Gastroesophageal sphincter (tissue), 4 donors: ENCODE results near the gene DHX35. TPM values are rescaled to one million over a fixed set of nuclear protein-coding genes. Genes with fewer than 3 reads are reported as not detected.

Experiments used
- ATAC-seq: fragments of 150-250 bp; one replicate; pipeline ENCODE4 v1.9.1; 2016; ENCODE audit warnings: mild to moderate bottlenecking, moderate library complexity
- H3K27ac ChIP-seq, 4 donors: fragments of 200-600 bp; sonication (generic) in 3 of 4; 1 replicate in 3 of 4; 2 replicates in 1 of 4; pipeline ENCODE4 v1.5.1; 2016 to 2019
- H3K27me3 ChIP-seq: fragments of 200-600 bp; sonication (generic); one replicate; pipeline ENCODE4 v1.5.1; 2019
- H3K36me3 ChIP-seq, 2 donors: fragments of 200-600 bp; sonication (generic); one replicate each; pipeline ENCODE4 v1.5.1; 2019; ENCODE audit warnings: control low read depth in 1 of 2
- H3K4me1 ChIP-seq, 3 donors: fragments of 200-600 bp; sonication (generic); 1 replicate in 2 of 3; 2 replicates in 1 of 3; pipeline ENCODE4 v1.5.1; 2016 to 2019; ENCODE audit warnings: control low read depth in 2 of 3
- H3K4me3 ChIP-seq, 2 donors: fragments of 200-600 bp; sonication (generic); one replicate each; pipeline ENCODE4 v1.5.1; 2019; ENCODE audit warnings: mild to moderate bottlenecking in 1 of 2, moderate library complexity in 1 of 2
- H3K9me3 ChIP-seq, 3 donors: fragments of 200-600 bp; sonication (generic); one replicate each; pipeline ENCODE4 v1.5.1; 2017 to 2019; ENCODE audit warnings: control low read depth in 2 of 3
- EP300 ChIP-seq: sonication (generic); formaldehyde crosslinking; IDR thresholded peaks from one replicate; pipeline ENCODE4 v1.6.1; 2017; ENCODE audit warnings: antibody characterized with exemption, mild to moderate bottlenecking
- POLR2A ChIP-seq, 2 donors: fragments of 450-650 bp; IDR thresholded peaks; one replicate each; pipeline ENCODE4 v1.6.1; 2017; ENCODE audit warnings: antibody characterized with exemption in 2 of 2, mild to moderate bottlenecking in 2 of 2, moderate library complexity in 1 of 2
- POLR2AphosphoS5 ChIP-seq: sonication (generic); formaldehyde crosslinking; IDR thresholded peaks from one replicate; pipeline ENCODE4 v1.6.1; 2017; ENCODE audit warnings: antibody characterized with exemption
- WGBS, 2 donors: methylation state at CpG; one replicate each; pipeline ENCODE4 v1.1.5; 2018; ENCODE audit warnings: low coverage in 1 of 2; 5-methylcytosine and 5-hydroxymethylcytosine counted together
- total RNA-seq, 4 donors: library from RNA; depleted of rRNA; stranded (reverse); fragments of >200 nt; gene quantifications; one replicate each; pipeline ENCODE4 v1.1.0, GENCODE V29; 2016
- TF ChIP-seq, protein P1 (sequence below), 4 experiments: fragments of 200-600 bp in 2 of 4; fragments of 450-650 bp in 2 of 4; sonication (generic) in 1 of 4; IDR thresholded peaks; one replicate each; pipeline ENCODE4 v1.5.1; 2017 to 2019; ENCODE audit warnings: antibody characterized with exemption in 4 of 4, mild to moderate bottlenecking in 2 of 4, moderate library complexity in 2 of 4

Gene DHX35
- total RNA-seq, 4 donors from 2014 or later: 23.0 to 34.1 (median 25.6) TPM

DNA sequence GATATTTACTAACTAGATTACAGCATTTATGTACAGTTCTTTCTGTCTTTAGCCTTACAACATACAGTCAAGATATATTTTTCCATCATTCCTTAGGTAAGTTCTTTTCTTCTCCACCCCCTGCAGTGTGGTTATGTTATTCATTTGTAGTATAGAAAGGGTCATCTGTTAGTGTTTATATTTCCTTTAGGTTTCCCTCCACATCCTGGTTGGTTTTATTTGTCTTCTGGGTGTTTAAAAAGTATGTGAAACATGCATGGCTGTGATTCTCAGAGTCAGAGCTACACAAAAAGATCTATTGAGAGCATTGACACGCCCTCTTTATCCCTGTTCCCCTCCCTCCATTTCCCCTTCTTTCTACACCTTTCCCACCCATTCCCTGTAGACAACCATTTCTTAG lies 20.1 kb downstream of the DHX35 start:
- TF ChIP-seq POLR2A (IDR thresholded peaks at IDR 0.05) (no peak), POLR2AphosphoS5 (no peak), EP300 (no peak)
- TF ChIP-seq, protein P1, sequence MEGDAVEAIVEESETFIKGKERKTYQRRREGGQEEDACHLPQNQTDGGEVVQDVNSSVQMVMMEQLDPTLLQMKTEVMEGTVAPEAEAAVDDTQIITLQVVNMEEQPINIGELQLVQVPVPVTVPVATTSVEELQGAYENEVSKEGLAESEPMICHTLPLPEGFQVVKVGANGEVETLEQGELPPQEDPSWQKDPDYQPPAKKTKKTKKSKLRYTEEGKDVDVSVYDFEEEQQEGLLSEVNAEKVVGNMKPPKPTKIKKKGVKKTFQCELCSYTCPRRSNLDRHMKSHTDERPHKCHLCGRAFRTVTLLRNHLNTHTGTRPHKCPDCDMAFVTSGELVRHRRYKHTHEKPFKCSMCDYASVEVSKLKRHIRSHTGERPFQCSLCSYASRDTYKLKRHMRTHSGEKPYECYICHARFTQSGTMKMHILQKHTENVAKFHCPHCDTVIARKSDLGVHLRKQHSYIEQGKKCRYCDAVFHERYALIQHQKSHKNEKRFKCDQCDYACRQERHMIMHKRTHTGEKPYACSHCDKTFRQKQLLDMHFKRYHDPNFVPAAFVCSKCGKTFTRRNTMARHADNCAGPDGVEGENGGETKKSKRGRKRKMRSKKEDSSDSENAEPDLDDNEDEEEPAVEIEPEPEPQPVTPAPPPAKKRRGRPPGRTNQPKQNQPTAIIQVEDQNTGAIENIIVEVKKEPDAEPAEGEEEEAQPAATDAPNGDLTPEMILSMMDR (IDR thresholded peaks at IDR 0.05): no peak
- no peaks in the 10 kb centered on the region for H3K36me3 ChIP-seq
- no peak overlapping the region for H3K4me3 ChIP-seq
- H3K4me1 ChIP-seq: peaks cover 12 to 91% (median 13%) of the 10 kb centered on the region in 3 donors
- H3K27me3 ChIP-seq: no peaks in the 10 kb centered on the region
- WGBS, 2 donors: 67 to 89% methylated on average over 1 of the region's 1 CpG
- no peak for ATAC-seq
- H3K9me3 ChIP-seq: no peaks in the 10 kb centered on the region
- peak overlapping the region in 3 of 4 donors; percentile 22 to 88 (median 86) for H3K27ac ChIP-seq

DNA sequence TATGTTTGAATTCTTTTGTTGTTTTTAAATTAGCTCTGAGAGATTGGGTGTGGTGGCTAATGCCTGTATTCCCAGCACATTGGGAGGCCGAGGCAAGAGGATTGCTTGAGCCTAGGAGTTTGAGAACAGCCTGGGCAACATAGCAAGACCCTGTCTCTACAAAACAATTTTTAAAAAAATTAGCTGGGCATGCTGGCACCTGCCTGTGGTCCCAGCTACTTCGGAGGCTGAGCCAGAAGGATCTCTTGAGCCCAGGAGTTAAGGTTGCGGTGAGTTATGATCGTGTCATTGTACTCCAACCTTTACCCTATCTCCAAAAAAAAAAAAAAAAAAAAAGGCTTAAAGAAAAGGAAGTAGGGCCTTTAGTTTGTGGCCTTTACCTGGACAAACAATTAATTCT lies 22.9 kb downstream of the DHX35 start:
- no peak for ATAC-seq
- peak overlapping the region; percentile 77 to 91 (median 87) for H3K27ac ChIP-seq
- TF ChIP-seq EP300: no peak
- TF ChIP-seq, protein P1 (IDR thresholded peaks at IDR 0.05): no peak
- TF ChIP-seq POLR2AphosphoS5: no peak
- H3K9me3 ChIP-seq: no peaks in the 10 kb centered on the region
- H3K4me3 ChIP-seq: no peak overlapping the region
- peaks cover 0 to 13% of the 10 kb centered on the region in 2 donors for H3K36me3 ChIP-seq
- no peaks in the 10 kb centered on the region for H3K27me3 ChIP-seq
- peaks cover 10 to 79% (median 12%) of the 10 kb centered on the region in 3 donors for H3K4me1 ChIP-seq
- WGBS, 2 donors: 45 to 62% methylated on average over 3 to 4 of the region's 4 CpGs

DNA sequence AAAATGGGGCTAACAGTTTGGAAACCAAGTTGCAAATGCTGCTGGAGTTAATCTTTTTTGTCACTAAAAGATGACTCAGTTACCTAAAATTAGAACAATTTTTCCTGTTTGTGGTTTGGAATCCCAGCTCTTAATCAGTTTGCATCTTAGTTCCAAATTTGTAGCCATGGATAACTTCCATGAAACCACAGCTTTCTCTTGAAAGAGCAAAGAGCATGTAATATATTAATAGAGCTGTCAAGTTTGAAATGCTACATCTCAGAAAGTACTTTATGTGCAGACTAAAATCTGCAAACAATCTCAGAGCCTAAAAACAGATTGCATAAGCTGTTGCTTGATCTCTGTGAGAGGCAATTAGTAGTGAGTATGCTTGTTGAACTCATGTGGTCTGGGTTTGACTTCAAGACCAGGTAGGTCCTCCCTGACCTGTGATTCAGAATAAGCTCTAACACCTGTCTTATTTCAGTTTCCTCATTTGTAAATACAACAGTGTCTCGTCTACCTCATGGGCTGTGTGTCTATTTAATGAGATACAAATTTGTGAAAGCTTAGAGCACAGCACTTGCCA lies 23.5 kb downstream of the DHX35 start:
- no peaks in the 10 kb centered on the region for H3K9me3 ChIP-seq
- peaks cover 0 to 16% of the 10 kb centered on the region in 2 donors for H3K36me3 ChIP-seq
- ATAC-seq: peak; percentile 92
- H3K27ac ChIP-seq: peak overlapping the region; percentile 77 to 91 (median 87)
- H3K4me1 ChIP-seq: peaks cover 10 to 76% (median 12%) of the 10 kb centered on the region in 3 donors
- peak; percentile 73 for TF ChIP-seq EP300
- TF ChIP-seq, protein P1 (IDR thresholded peaks at IDR 0.05): no peak
- peak; percentile 98 for TF ChIP-seq POLR2AphosphoS5
- no peak overlapping the region for H3K4me3 ChIP-seq
- H3K27me3 ChIP-seq: no peaks in the 10 kb centered on the region
- 10 to 23% methylated on average over 1 of the region's 1 CpG for WGBS, 2 donors

DNA sequence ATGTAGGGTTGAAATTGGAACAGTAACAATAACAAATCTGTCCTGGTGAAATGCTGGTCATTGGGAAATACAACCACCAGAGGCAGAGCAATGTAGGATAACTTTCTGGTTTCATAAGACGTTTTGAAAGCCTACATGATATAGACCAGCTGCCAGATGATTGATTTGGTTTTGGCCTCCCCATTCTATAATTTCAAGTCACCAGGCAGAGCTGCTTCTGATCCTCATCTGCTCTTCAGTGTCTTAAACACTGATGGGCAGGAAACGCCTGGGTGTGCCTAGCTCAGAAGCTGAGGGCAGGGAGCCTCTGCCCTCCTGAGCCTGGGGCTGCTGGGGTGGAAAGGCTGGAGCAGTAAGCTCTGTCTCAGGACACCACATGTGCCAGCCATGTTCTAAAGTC lies 24.5 kb downstream of the DHX35 start:
- Histone ChIP-seq H3K4me1 (peaks cover 10 to 71% (median 12%) of the 10 kb centered on the region in 3 donors), H3K36me3 (peaks cover 0 to 16% of the 10 kb centered on the region in 2 donors), H3K4me3 (no peak overlapping the region), H3K27ac (peak overlapping the region; percentile 55 to 91 (median 87)), H3K9me3 (no peaks in the 10 kb centered on the region), H3K27me3 (no peaks in the 10 kb centered on the region)
- WGBS, 2 donors: 31 to 50% methylated on average over 1 of the region's 2 CpGs
- TF ChIP-seq POLR2AphosphoS5: peak; percentile 95
- TF ChIP-seq, protein P1 (IDR thresholded peaks at IDR 0.05): peak in 3 of 4 experiments; percentile 26 to 60 (median 58)
- no peak for TF ChIP-seq POLR2A (IDR thresholded peaks at IDR 0.05)
- no peak for TF ChIP-seq EP300
- peak; percentile 70 for ATAC-seq

DNA sequence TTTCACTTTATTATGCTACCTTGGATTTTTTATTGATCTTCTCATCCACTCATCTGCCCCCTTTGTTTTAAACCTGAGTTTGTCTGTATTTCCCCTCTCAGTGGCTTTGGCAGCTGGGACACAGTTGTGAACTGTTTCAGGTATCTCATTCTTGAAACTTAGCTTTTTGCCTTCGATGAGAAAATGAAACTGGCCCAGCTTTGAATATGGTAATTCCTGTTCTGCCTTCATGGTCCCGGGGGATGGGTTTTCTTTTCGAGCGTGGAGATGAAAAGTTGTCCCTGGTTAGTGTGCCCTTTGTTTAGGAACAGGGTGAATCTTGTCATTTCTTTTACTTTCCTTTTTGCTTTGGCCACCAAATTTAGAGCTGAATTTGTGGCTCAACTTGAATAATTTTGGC lies 25.6 kb downstream of the DHX35 start:
- 63 to 87% methylated on average over 4 of the region's 4 CpGs for WGBS, 2 donors

More for the DNA sequence above, 25.6 kb downstream of the DHX35 start:
- peaks cover 10 to 60% (median 12%) of the 10 kb centered on the region in 3 donors for H3K4me1 ChIP-seq
- H3K27ac ChIP-seq: peak overlapping the region; percentile 34 to 91 (median 87)
- no peak for ATAC-seq
- no peak overlapping the region for H3K4me3 ChIP-seq
- no peaks in the 10 kb centered on the region for H3K27me3 ChIP-seq
- TF ChIP-seq EP300 (no peak), POLR2AphosphoS5 (no peak), POLR2A (IDR thresholded peaks at IDR 0.05) (no peak)
- TF ChIP-seq, protein P1 (IDR thresholded peaks at IDR 0.05): no peak
- no peaks in the 10 kb centered on the region for H3K9me3 ChIP-seq
- peaks cover 0 to 17% of the 10 kb centered on the region in 2 donors for H3K36me3 ChIP-seq
